ENCODE data around the gene FDXR. TPM values are rescaled to one million over a fixed set of nuclear protein-coding genes. Genes with fewer than 3 reads are reported as not detected.

Gene FDXR
- total RNA-seq, 1 experiment from 2014 or later: 29.7 TPM

GRCh38 chr17:74875977-74876593 lies 3.3 kb upstream of the FDXR start:
- TF ChIP-seq, protein P1, sequence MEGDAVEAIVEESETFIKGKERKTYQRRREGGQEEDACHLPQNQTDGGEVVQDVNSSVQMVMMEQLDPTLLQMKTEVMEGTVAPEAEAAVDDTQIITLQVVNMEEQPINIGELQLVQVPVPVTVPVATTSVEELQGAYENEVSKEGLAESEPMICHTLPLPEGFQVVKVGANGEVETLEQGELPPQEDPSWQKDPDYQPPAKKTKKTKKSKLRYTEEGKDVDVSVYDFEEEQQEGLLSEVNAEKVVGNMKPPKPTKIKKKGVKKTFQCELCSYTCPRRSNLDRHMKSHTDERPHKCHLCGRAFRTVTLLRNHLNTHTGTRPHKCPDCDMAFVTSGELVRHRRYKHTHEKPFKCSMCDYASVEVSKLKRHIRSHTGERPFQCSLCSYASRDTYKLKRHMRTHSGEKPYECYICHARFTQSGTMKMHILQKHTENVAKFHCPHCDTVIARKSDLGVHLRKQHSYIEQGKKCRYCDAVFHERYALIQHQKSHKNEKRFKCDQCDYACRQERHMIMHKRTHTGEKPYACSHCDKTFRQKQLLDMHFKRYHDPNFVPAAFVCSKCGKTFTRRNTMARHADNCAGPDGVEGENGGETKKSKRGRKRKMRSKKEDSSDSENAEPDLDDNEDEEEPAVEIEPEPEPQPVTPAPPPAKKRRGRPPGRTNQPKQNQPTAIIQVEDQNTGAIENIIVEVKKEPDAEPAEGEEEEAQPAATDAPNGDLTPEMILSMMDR (IDR thresholded peaks at IDR 0.05; ENCODE audit: unreplicated experiment): no peak
- no TSS peak for BruUV-seq (replicated peaks)
- ChIA-PET CTCF (interaction anchor here (2.8 kb wide), 1 partner anchor 11 kb away, joined by 10 read pairs; no protein-coding TSS in a partner anchor), POLR2A (interaction anchor here (0.6 to 1.8 kb wide), 2 partner anchors 100 to 246 kb away, joined by 3 to 4 read pairs; partner anchors contain the start of gene NAT9)
- peaks cover 33% of the 10 kb centered on the region for H3K4me1 Mint-ChIP-seq (ENCODE audit: insufficient read depth, unreplicated experiment)
- H3K4me3 Mint-ChIP-seq (ENCODE audit: unreplicated experiment): no peak overlapping the region
- H3K27me3 Mint-ChIP-seq (ENCODE audit: insufficient read depth, unreplicated experiment): no peaks in the 10 kb centered on the region
- DNase-seq (ENCODE audit: unreplicated experiment): no peak
- no peaks in the 10 kb centered on the region for H3K9me3 Mint-ChIP-seq (ENCODE audit: unreplicated experiment)
- intact Hi-C loops (cut with micrococcal nuclease): no loop called here
- H3K27ac Mint-ChIP-seq (ENCODE audit: low read depth, unreplicated experiment): no peak overlapping the region
- H3K36me3 Mint-ChIP-seq (ENCODE audit: insufficient read depth, unreplicated experiment): peaks cover 15% of the 10 kb centered on the region

DNA sequence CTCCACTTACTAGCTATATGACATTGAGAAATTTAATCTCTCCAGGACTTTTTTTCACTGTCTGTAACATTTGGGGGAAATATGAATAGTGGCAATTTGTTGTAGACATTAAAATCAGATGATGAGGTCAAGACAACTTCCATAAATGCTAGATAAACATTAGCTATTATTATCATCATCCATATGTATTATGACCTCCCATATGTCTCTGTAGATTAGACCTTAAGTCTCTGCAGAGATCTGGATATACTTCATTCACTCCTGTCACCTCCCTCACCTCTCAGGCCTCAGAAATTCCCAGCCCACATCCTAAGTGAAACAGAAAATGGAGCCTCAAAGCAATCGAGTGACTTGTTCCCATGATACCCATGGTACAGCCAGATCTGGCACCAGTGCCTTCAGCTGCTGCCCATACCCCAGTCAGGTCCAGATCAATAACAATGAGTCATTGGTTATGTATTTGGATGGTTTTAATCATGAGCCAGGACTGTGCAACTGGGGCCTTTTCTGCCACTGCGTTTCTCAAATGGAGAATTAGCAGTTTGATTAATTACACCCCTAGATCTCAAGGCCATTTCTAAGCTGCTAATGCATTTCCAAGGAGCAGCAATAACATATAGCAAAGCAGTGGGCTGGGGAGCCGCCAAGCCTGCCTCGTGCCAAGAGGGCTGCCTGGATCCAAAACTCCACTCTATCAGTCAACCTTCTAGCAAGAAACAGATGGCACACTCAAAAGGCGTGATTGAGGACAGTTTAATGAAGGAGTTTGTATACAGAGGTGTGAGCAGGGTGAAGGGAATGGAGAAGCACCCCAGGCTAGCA lies 2.6 kb upstream of the FDXR start:
- TF ChIP-seq, protein P1 (IDR thresholded peaks at IDR 0.05; ENCODE audit: unreplicated experiment): no peak
- H3K4me1 Mint-ChIP-seq (ENCODE audit: insufficient read depth, unreplicated experiment): peaks cover 34% of the 10 kb centered on the region
- no peak for DNase-seq (ENCODE audit: unreplicated experiment)
- POLR2A ChIA-PET: interaction anchor here (0.6 to 2.4 kb wide), 3 partner anchors 16 to 246 kb away, joined by 3 to 7 read pairs (median 4); partner anchors contain the start of gene NAT9
- peak overlapping the region; percentile 23 for H3K4me3 Mint-ChIP-seq (ENCODE audit: unreplicated experiment)
- no peaks in the 10 kb centered on the region for H3K9me3 Mint-ChIP-seq (ENCODE audit: unreplicated experiment)
- no TSS peak for BruUV-seq (replicated peaks)
- peaks cover 22% of the 10 kb centered on the region for H3K36me3 Mint-ChIP-seq (ENCODE audit: insufficient read depth, unreplicated experiment)
- CTCF ChIA-PET: interaction anchor here (0.6 to 2.8 kb wide), 2 partner anchors 10 to 158 kb away, joined by 3 to 10 read pairs; no protein-coding TSS in a partner anchor
- no peak overlapping the region for H3K27ac Mint-ChIP-seq (ENCODE audit: low read depth, unreplicated experiment)
- no peaks in the 10 kb centered on the region for H3K27me3 Mint-ChIP-seq (ENCODE audit: insufficient read depth, unreplicated experiment)
- intact Hi-C loops (cut with micrococcal nuclease): no loop called here

DNA sequence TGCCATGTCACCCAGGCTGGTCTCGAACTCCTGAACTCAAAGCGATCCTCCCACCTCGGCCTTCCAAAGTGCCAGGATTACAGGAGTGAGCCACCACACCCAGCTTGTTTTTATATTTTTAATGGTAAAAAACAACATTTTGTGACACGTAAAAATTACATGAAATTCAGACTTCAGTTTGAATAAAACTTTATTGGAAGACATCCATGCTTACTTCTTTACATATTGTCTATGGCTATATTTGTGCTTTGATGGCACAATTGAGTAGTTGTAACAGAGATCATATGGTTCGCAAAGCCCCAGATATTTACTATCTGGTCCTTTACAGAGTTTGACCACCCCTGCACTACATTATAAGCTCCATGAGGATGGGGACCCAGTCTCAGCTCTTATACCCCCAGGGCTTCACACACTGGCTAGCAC lies 1.8 kb upstream of the FDXR start:
- Mint-ChIP-seq H3K36me3 (ENCODE audit: insufficient read depth, unreplicated experiment) (peaks cover 23% of the 10 kb centered on the region), H3K4me3 (ENCODE audit: unreplicated experiment) (peak overlapping the region; percentile 94), H3K4me1 (ENCODE audit: insufficient read depth, unreplicated experiment) (peaks cover 34% of the 10 kb centered on the region), H3K9me3 (ENCODE audit: unreplicated experiment) (no peaks in the 10 kb centered on the region), H3K27me3 (ENCODE audit: insufficient read depth, unreplicated experiment) (no peaks in the 10 kb centered on the region), H3K27ac (ENCODE audit: low read depth, unreplicated experiment) (no peak overlapping the region)
- intact Hi-C loops (cut with micrococcal nuclease): loop anchor here (5.0 kb wide), 1 partner anchor 328 kb away; no protein-coding TSS in a partner anchor
- ChIA-PET CTCF (interaction anchor here (0.8 to 2.8 kb wide), 2 partner anchors 10 to 31 kb away, joined by 3 to 10 read pairs; no protein-coding TSS in a partner anchor), POLR2A (interaction anchor here (1.6 to 2.6 kb wide), 7 partner anchors 14 to 396 kb away, joined by 3 to 11 read pairs (median 7); partner anchors contain the start of genes MIF4GD, MRPL58 and NAT9)
- no peak for DNase-seq (ENCODE audit: unreplicated experiment)
- TF ChIP-seq, protein P1 (IDR thresholded peaks at IDR 0.05; ENCODE audit: unreplicated experiment): no peak
- no TSS peak for BruUV-seq (replicated peaks)

Data from MCF 10A (cell line).